AG04450 (cell line): ENCODE data around the gene HAUS6. TPM values are rescaled to one million over a fixed set of nuclear protein-coding genes. Genes with fewer than 3 reads are reported as not detected.
"Not testable (repeated sequence)": the region's sequence is repeated elsewhere in the genome, so short reads cannot be mapped to it uniquely, and the experiment has no call there.

Experiments
- CTCF ChIA-PET: fragments of 300-600, 350-600 bp; formaldehyde crosslinking; extraction: SDS; loops from one replicate; lab custom pipeline; 2022; ENCODE audit warnings: antibody characterized with exemption, inconsistent platforms; lab: Charles Lee
- POLR2A ChIA-PET: fragments of 350-600 bp; formaldehyde crosslinking; extraction: SDS; loops from one replicate; lab custom pipeline; 2021; ENCODE audit warnings: antibody characterized with exemption, inconsistent platforms; lab: Yijun Ruan, JAX
- DNase-seq: peaks from one replicate; pipeline ENCODE4 v3.0.0-alpha.2; 2011; ENCODE audit warnings: low read depth, low spot score
- H3K27ac ChIP-seq: one replicate; pipeline ENCODE4 v1.5.1; 2012; ENCODE audit warnings: low read depth, low read length, control low read depth
- H3K27me3 ChIP-seq: one replicate; pipeline ENCODE4 v1.6.0; 2012; ENCODE audit warnings: low read length; ENCODE audit not compliant: control insufficient read depth, insufficient read depth
- H3K4me3 ChIP-seq: 2 replicates; pipeline ENCODE4 v1.5.1; 2011; ENCODE audit warnings: mild to moderate bottlenecking, low read depth, low read length, control low read depth
- H3K9me3 ChIP-seq: 2 replicates; pipeline ENCODE4 v1.5.1; 2012; ENCODE audit warnings: low read length; ENCODE audit not compliant: control insufficient read depth, insufficient read depth
- polyA plus RNA-seq: library from polyadenylated mRNA; depleted of rRNA; stranded (reverse); fragments of >200 nt; gene quantifications from 2 replicates; pipeline ENCODE4 v1.2.3, GENCODE V29; 2011
- TF ChIP-seq, protein P1 (sequence below): IDR thresholded peaks from 2 replicates; pipeline ENCODE4 v1.5.1; 2011; ENCODE audit warnings: low read depth, low read length, control low read depth, inconsistent platforms

Gene HAUS6
- polyA plus RNA-seq, 1 experiment, result 9.3 TPM

DNA sequence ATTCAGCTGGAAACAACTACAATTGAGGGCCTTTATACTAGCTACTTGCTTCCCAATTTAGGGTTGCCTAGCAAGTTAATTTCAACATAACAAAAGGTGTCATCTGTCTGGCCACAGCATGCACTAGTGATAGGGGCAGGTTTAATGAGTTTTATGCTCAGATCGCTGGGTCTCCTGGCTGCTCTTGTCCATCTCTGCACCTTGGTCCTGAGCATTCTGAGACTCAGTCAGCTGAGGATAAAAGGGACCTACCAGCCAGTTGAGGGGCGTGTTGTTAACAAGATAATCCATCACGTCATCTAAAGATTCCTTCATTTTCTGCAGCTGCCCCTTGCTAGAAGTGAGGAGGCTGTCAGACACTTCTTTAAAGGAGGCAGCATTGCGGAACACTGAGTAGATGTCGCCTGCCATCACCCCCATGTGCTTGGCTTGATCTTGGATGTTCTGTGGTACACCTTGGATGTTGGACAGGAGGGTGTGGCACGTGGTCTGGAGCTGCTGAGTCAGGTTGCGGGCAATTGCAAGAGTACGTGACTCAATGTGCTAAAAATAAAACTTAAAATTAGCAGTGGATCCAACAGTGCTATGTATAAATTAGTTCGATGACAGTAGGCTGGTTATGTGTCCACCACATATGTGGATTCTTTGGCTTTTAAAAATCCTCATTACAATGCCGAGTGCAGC is 13.5 kb upstream of the HAUS6 start:
- no peak overlapping the region for H3K27ac ChIP-seq
- CTCF ChIA-PET, result interaction anchor here (1.2 kb wide), 1 partner anchor 349 kb away, joined by 3 read pairs; no protein-coding TSS in a partner anchor
- DNase-seq, result no peak
- POLR2A ChIA-PET, result no interaction called here
- H3K4me3 ChIP-seq, result no peak overlapping the region
- TF ChIP-seq, protein P1, sequence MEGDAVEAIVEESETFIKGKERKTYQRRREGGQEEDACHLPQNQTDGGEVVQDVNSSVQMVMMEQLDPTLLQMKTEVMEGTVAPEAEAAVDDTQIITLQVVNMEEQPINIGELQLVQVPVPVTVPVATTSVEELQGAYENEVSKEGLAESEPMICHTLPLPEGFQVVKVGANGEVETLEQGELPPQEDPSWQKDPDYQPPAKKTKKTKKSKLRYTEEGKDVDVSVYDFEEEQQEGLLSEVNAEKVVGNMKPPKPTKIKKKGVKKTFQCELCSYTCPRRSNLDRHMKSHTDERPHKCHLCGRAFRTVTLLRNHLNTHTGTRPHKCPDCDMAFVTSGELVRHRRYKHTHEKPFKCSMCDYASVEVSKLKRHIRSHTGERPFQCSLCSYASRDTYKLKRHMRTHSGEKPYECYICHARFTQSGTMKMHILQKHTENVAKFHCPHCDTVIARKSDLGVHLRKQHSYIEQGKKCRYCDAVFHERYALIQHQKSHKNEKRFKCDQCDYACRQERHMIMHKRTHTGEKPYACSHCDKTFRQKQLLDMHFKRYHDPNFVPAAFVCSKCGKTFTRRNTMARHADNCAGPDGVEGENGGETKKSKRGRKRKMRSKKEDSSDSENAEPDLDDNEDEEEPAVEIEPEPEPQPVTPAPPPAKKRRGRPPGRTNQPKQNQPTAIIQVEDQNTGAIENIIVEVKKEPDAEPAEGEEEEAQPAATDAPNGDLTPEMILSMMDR, result no peak
- no peaks in the 10 kb centered on the region for H3K9me3 ChIP-seq
- no peaks in the 10 kb centered on the region for H3K27me3 ChIP-seq

DNA sequence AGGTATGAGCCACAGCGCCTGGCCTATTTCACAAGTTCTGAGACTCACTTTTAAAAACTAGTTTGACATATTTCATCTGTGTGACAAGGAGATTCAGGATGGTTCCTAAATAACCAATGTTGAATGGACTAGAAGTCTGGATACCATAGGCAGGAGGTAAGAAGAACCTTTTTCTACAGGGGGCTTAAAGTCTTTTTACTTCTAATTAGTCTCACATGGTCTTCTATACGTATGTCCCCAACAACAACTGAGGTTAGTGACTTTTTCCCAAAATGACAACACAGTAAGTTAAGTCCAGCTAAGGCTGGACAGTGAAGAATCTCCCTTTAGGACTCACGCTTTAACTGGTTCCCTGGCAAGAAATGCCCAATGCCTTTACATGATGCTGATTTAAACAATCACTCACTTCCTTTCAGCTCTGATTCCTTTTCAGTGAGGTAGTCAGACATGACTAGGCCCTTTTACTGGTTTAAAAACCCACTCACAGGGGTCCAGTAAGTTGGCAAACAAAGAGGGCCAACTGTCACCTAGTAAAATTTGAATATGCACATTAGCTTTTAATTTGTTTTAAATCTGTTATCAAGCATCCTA is 12.1 kb upstream of the HAUS6 start:
- TF ChIP-seq, protein P1, result no peak
- POLR2A ChIA-PET, result no interaction called here
- Histone ChIP-seq H3K9me3 (no peaks in the 10 kb centered on the region), H3K27ac (no peak overlapping the region), H3K4me3 (no peak overlapping the region), H3K27me3 (no peaks in the 10 kb centered on the region)
- CTCF ChIA-PET, result interaction anchor here (0.8 to 1.2 kb wide), 3 partner anchors 59 to 350 kb away, joined by 3 read pairs; partner anchors contain the start of gene RRAGA
- no peak for DNase-seq

DNA sequence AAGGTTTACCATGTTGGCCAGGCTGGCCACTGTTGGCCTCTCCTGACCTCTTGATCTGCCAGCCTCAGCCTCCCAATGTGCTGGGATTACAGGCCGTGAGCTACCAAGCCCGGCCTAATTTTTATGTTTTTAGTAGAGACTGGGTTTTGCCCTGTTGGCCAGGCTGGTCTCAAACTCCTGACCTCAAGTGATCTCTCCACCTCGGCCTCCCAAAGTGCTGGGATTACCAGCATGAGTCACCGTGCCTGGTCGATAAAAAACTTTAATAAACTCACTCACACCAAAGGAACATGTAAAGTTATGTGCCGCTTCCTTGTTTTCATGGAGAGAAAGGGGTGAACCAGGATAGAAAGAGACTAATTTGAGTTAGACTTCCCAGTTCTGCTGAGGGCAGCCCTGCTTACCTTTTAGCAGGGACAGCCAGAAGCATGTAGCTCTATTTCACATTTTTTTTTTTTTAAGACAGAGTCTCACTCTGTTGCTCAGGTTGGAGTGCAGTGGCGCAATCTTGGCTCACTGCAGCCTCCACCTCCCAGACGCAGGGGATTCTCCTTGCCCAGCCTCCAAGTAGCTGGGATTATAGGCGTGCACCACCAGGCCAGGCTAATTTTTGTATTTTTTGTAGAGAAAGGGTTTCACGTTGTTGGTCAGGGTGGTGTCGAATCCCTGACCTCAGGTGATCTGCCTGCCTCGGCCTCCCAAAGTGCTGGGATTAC is 11.4 kb upstream of the HAUS6 start:
- TF ChIP-seq, protein P1, result no peak
- ChIA-PET POLR2A (interaction anchor here (0.8 kb wide), 1 partner anchor 23 kb away, joined by 5 read pairs; no protein-coding TSS in a partner anchor), CTCF (interaction anchor here (0.6 to 1.2 kb wide), 5 partner anchors 20 to 1594 kb away, joined by 3 to 6 read pairs (median 3); partner anchors contain the start of gene RRAGA)
- Histone ChIP-seq H3K27ac (no peak overlapping the region), H3K9me3 (no peaks in the 10 kb centered on the region), H3K27me3 (no peaks in the 10 kb centered on the region), H3K4me3 (no peak overlapping the region)
- no peak for DNase-seq

GRCh38 chr9:19113064-19113611 is 10.4 kb upstream of the HAUS6 start:
- ChIA-PET CTCF (interaction anchor here (0.6 to 1.6 kb wide), 5 partner anchors 8 to 1593 kb away, joined by 3 to 6 read pairs (median 4); no protein-coding TSS in a partner anchor), POLR2A (interaction anchor here (0.6 to 0.8 kb wide), 2 partner anchors 55 to 64 kb away, joined by 4 read pairs; partner anchors contain the start of gene RRAGA)
- not testable (repeated sequence) for H3K4me3 ChIP-seq, DNase-seq, H3K27ac ChIP-seq, H3K27me3 ChIP-seq, H3K9me3 ChIP-seq

GRCh38 chr9:19108038-19108437 is 5.3 kb upstream of the HAUS6 start:
- Histone ChIP-seq H3K27ac (no peak overlapping the region), H3K9me3 (no peaks in the 10 kb centered on the region; the same call in 1 of the 2 replicates), H3K4me3 (no peak overlapping the region), H3K27me3 (no peaks in the 10 kb centered on the region)
- TF ChIP-seq, protein P1, result no peak
- ChIA-PET POLR2A (no interaction called here), CTCF (interaction anchor here (0.6 kb wide), 1 partner anchor 346 kb away, joined by 3 read pairs; no protein-coding TSS in a partner anchor)
- DNase-seq, result no peak
